ENCODE results near the gene PLA2G2F.

GRCh38 chr1:20108366-20109123, 30.6 kb upstream of the PLA2G2F start:
- no peak for TF ChIP-seq CTCF (IDR thresholded peaks at IDR 0.05)
- no peak for TF ChIP-seq POLR2A (IDR thresholded peaks at IDR 0.05)
- TF ChIP-seq POLR2AphosphoS5 (IDR thresholded peaks at IDR 0.05; ENCODE audit: insufficient read depth in 1 of 2, low read depth in 1 of 2): no peak

All from vagina (tissue), 2 donors.